ENCODE measurements around the gene SEMA3D. TPM values are rescaled to one million over a fixed set of nuclear protein-coding genes. Genes with fewer than 3 reads are reported as not detected.

SEMA3D gene
- total RNA-seq = 1 to 10 TPM; 1.4 to 1.5 TPM

DNA sequence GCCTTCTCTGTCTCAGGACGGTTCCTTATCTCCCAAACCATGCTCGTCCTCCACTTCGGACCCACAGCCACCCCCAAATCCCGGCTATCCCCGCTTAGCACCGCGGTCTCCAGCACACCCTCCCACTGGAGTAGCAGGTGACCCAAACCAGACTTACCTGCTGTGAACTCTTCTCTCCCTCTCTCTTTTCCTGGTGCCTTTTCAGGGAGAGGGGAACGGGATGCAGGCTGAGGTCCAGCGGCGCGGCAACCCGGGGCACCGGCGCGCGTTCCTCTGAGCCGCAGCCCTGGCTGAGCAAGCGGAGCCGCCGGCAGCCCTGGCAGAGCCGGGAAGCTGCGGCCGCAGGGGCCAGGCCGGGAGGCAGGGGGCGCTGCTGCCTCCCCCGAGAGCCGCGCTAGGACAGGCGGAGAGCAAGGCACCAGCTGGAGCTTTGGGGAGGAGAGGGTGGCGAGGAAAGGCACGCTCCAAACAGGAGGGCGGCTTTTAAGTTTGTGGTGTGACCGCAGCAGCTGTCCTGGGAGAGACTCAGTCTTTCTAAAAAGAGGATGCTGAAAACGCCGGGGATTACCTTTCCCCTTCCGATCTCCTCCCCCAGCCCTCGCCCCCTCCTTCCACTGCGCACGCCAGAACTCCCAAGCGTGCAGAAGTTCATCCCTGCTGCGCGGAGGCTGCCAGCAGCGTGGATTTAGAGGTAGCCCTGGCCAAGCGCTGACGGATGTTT is at the start of gene SEMA3D:
Gene SEMA3D (minus strand): TSS at position 536 of the 721 bp plus-strand sequence. CDS start 65,165 bp downstream, outside the sequence.
- DNase-seq (ENCODE audit: low spot score) = peak; percentile 70
- Histone ChIP-seq H3K4me1 (peaks cover 0 to 15% of the 10 kb centered on the region in 2 donors), H3K9me3 (no peaks in the 10 kb centered on the region), H3K27ac (peak within 1 kb of the TSS; percentile 43 to 50), H3K27me3 (no peaks in the 10 kb centered on the region), H3K36me3 (no peaks in the 10 kb centered on the region), H3K4me3 (peak within 1 kb of the TSS; percentile 39 to 55)
- TF ChIP-seq, protein P1, sequence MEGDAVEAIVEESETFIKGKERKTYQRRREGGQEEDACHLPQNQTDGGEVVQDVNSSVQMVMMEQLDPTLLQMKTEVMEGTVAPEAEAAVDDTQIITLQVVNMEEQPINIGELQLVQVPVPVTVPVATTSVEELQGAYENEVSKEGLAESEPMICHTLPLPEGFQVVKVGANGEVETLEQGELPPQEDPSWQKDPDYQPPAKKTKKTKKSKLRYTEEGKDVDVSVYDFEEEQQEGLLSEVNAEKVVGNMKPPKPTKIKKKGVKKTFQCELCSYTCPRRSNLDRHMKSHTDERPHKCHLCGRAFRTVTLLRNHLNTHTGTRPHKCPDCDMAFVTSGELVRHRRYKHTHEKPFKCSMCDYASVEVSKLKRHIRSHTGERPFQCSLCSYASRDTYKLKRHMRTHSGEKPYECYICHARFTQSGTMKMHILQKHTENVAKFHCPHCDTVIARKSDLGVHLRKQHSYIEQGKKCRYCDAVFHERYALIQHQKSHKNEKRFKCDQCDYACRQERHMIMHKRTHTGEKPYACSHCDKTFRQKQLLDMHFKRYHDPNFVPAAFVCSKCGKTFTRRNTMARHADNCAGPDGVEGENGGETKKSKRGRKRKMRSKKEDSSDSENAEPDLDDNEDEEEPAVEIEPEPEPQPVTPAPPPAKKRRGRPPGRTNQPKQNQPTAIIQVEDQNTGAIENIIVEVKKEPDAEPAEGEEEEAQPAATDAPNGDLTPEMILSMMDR (IDR thresholded peaks at IDR 0.05) = peak; percentile 75 to 85

DNA sequence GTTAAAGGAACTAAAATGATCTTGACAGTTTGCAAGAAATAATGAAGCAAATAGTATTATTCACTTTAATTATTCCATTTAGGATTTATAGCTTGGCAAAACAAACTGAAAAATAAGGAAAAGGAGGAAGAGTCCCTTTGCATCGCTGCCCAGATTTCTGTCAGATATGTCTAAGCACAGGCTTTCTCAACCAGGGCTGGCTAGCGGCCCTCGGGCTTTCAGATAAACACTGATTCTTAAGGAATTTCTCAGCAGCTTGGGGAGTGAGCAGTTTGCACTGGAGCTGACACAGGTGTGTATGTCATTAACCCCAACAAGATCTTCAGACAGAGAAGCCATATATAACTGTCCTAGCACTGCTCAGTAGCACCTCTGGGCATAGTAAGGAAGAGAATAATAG is 47.9 kb upstream of the SEMA3D start:
- no peak for DNase-seq (ENCODE audit: low spot score)
- H3K27ac ChIP-seq = no peak overlapping the region
- no peaks in the 10 kb centered on the region for H3K36me3 ChIP-seq
- H3K9me3 ChIP-seq = no peaks in the 10 kb centered on the region
- no peaks in the 10 kb centered on the region for H3K27me3 ChIP-seq
- no peak overlapping the region for H3K4me3 ChIP-seq
- TF ChIP-seq, protein P1 (IDR thresholded peaks at IDR 0.05) = no peak
- no peaks in the 10 kb centered on the region for H3K4me1 ChIP-seq

DNA sequence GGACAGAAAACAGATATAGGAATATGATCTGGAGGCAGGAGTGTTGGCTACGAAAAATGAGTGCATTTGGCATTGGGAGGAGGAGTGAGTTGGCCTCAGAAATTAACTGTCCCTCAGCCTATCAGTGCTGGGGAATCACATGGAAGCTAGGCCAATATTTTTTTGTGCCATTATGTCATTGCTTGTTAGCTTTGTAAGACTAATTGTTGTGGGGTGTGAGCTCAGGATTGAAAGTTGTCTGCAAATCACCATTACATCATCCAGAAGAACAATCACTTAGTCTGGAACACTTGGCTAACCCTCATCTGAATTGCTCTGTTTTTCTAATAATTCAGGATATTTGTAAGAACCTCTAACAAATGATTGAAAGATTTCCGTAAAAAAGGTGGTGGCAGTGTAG is 45.2 kb upstream of the SEMA3D start:
- H3K4me1 ChIP-seq = no peaks in the 10 kb centered on the region
- no peaks in the 10 kb centered on the region for H3K27me3 ChIP-seq
- DNase-seq (ENCODE audit: low spot score) = no peak
- H3K9me3 ChIP-seq = no peaks in the 10 kb centered on the region
- H3K4me3 ChIP-seq = no peak overlapping the region
- no peak overlapping the region for H3K27ac ChIP-seq
- TF ChIP-seq, protein P1 (IDR thresholded peaks at IDR 0.05) = no peak
- no peaks in the 10 kb centered on the region for H3K36me3 ChIP-seq

DNA sequence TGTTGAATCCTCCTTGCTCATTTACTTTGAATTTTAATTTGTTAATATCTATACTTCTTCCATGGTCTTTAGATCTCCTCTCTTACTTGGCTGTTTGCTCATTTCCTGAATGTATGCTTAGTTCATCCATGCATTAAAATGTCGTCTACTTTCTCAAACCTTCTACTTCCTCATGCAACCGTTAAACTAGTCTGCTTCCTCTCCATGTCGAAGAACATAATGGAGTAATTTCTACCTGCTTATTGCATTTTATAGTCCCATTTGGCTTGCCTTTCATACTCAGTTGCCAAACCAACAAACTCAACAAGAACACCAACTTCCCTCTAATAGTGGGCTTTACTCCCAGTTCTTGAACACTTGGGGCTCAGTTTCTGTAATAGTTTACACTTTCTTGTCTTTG is 43.8 kb upstream of the SEMA3D start:
- TF ChIP-seq, protein P1 (IDR thresholded peaks at IDR 0.05) = no peak
- DNase-seq (ENCODE audit: low spot score) = no peak
- H3K4me1 ChIP-seq = no peaks in the 10 kb centered on the region
- no peaks in the 10 kb centered on the region for H3K36me3 ChIP-seq
- no peak overlapping the region for H3K27ac ChIP-seq
- no peak overlapping the region for H3K4me3 ChIP-seq
- no peaks in the 10 kb centered on the region for H3K27me3 ChIP-seq
- H3K9me3 ChIP-seq = no peaks in the 10 kb centered on the region

DNA sequence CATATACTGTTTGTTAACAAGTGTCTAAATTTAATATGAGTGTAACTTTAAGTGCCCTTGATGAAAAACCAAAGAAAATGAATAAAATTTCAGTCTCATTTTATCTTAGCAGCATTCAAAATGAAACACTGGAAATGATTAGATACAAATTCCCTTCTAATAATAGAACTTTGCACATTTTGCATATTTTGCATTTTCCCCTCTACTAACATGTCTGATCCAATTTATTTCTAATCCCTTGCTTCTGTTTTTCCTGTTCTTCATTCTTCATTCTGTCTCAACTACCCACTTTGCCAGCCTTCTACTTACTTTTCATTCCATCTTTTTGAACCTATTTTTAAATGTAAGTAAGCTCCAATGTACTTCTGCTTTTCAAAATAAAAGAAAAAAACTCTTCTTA is 42.7 kb upstream of the SEMA3D start:
- H3K9me3 ChIP-seq = no peaks in the 10 kb centered on the region
- H3K4me1 ChIP-seq = no peaks in the 10 kb centered on the region
- H3K36me3 ChIP-seq = no peaks in the 10 kb centered on the region
- TF ChIP-seq, protein P1 (IDR thresholded peaks at IDR 0.05) = no peak
- DNase-seq (ENCODE audit: low spot score) = no peak
- H3K27me3 ChIP-seq = no peaks in the 10 kb centered on the region
- H3K27ac ChIP-seq = no peak overlapping the region
- no peak overlapping the region for H3K4me3 ChIP-seq
